Ovary (tissue), 3 donors: Measurements from ENCODE around the gene CDK5RAP1.

ENCODE experiments used
- CTCF ChIP-seq, 3 donors: fragments of 450-650 bp in 2 of 3; fragments of 200-600 bp in 1 of 3; IDR thresholded peaks; one replicate each; pipeline versions ENCODE4 v1.5.1 to v1.8.0; 2016 to 2022; ENCODE audit warnings: antibody characterized with exemption in 3 of 3, mild to moderate bottlenecking in 1 of 3
- EP300 ChIP-seq: sonication (generic); formaldehyde crosslinking; IDR thresholded peaks from one replicate; pipeline ENCODE4 v1.6.1; 2017; ENCODE audit warnings: antibody characterized with exemption
- POLR2A ChIP-seq: fragments of 450-650 bp; IDR thresholded peaks from one replicate; pipeline ENCODE4 v1.6.1; 2017; ENCODE audit warnings: antibody characterized with exemption, mild to moderate bottlenecking, moderate library complexity
- donor health status: DM: no; HTN: no; CAD: no.

GRCh38 chr20:33372993-33373441, 28.3 kb downstream of the CDK5RAP1 start:
- TF ChIP-seq CTCF (IDR thresholded peaks at IDR 0.05) (no peak), POLR2A (no peak), EP300 (no peak)
